Type B pancreatic cell (in vitro differentiated cells): ENCODE results near the gene RTL10. TPM values are rescaled to one million over a fixed set of nuclear protein-coding genes. Genes with fewer than 3 reads are reported as not detected.

Source experiments
- DNase-seq: peaks from one replicate; pipeline ENCODE4 v3.0.0; 2021; ENCODE audit warnings: mixed read lengths; ENCODE audit not compliant: unreplicated experiment; ENCODE audit errors: extremely low spot score
- H3K27ac Mint-ChIP-seq: 2 replicates; pipeline ENCODE4 v1.8.0; 2021; ENCODE audit warnings: mild to moderate bottlenecking, mixed read lengths
- H3K27me3 Mint-ChIP-seq: 2 replicates; pipeline ENCODE4 v1.8.0; 2021; ENCODE audit warnings: mixed read lengths
- H3K36me3 Mint-ChIP-seq: 2 replicates; pipeline ENCODE4 v1.8.0; 2021; ENCODE audit warnings: mixed read lengths
- H3K4me1 Mint-ChIP-seq: one replicate; pipeline ENCODE4 v1.8.0; 2021; ENCODE audit warnings: mixed read lengths; ENCODE audit not compliant: unreplicated experiment
- H3K4me3 Mint-ChIP-seq: 2 replicates; pipeline ENCODE4 v1.8.0; 2021; ENCODE audit warnings: mild to moderate bottlenecking, mixed read lengths
- H3K9me3 Mint-ChIP-seq: 2 replicates; pipeline ENCODE4 v1.8.0; 2021; ENCODE audit warnings: mixed read lengths
- CTCF ChIP-seq: fragments of 200-600 bp; sonication (generic); conservative IDR thresholded peaks from 2 replicates; pipeline ENCODE4 v1.5.0; 2021; ENCODE audit warnings: antibody characterized with exemption, mild to moderate bottlenecking
- long read RNA-seq: library from polyadenylated mRNA; unstranded; transcript quantifications from one replicate; pipeline ENCODE4 v2.0.0, GENCODE V29; 2020
- total RNA-seq: library from RNA; stranded (reverse); gene quantifications from 2 replicates; pipeline ENCODE4 v1.2.1, GENCODE V29; 2021; ENCODE audit warnings: low replicate concordance

RTL10 gene
- 28.8 and 39.1 TPM in 2 replicates for total RNA-seq
- long read RNA-seq, full-length matches to known transcripts: 12 of 31 reads
- long read RNA-seq, partial matches to known transcripts: 0 of 31 reads
- long read RNA-seq, other reads (novel, unspliced or antisense): 19 of 31 reads

GRCh38 chr22:19854778-19855503 is at the start of gene RTL10, which contains the start of gene GNB1L:
RTL10 (minus strand) TSS chr22:19854874; CDS start chr22:19852261, 2,613 bp downstream.
GNB1L (minus strand) TSS chr22:19854874; CDS start chr22:19821355, 33,519 bp downstream.
- peak; percentile 21 for TF ChIP-seq CTCF
- H3K9me3 Mint-ChIP-seq: no peaks in the 10 kb centered on the region
- H3K27me3 Mint-ChIP-seq: no peaks in the 10 kb centered on the region
- H3K36me3 Mint-ChIP-seq: peaks cover 4% of the 10 kb centered on the region
- DNase-seq: peak; percentile 98
- H3K4me3 Mint-ChIP-seq: peak within 1 kb of the TSS; percentile 96
- H3K4me1 Mint-ChIP-seq: peaks cover 29% of the 10 kb centered on the region
- H3K27ac Mint-ChIP-seq: peak within 1 kb of the TSS; percentile 89

GRCh38 chr22:19904174-19904856 is 49.6 kb upstream of the RTL10 start:
- H3K36me3 Mint-ChIP-seq: peaks cover 4% of the 10 kb centered on the region
- no peak overlapping the region for H3K4me3 Mint-ChIP-seq
- H3K27me3 Mint-ChIP-seq: no peaks in the 10 kb centered on the region
- H3K27ac Mint-ChIP-seq: no peak overlapping the region
- no peaks in the 10 kb centered on the region for H3K9me3 Mint-ChIP-seq
- DNase-seq: no peak
- TF ChIP-seq CTCF: no peak
- H3K4me1 Mint-ChIP-seq: peaks cover 25% of the 10 kb centered on the region

- Mint-ChIP-seq H3K4me1 (peaks cover 32% of the 10 kb centered on the region), H3K27me3 (no peaks in the 10 kb centered on the region), H3K4me3 (no peak overlapping the region), H3K27ac (no peak overlapping the region), H3K9me3 (no peaks in the 10 kb centered on the region), H3K36me3 (peaks cover 4% of the 10 kb centered on the region)
- no peak for TF ChIP-seq CTCF
- no peak for DNase-seq
These were observed 48.8 kb upstream of the RTL10 start for GRCh38 chr22:19903513-19903912.

- Mint-ChIP-seq H3K4me1 (peaks cover 32% of the 10 kb centered on the region), H3K4me3 (no peak overlapping the region), H3K36me3 (peaks cover 4% of the 10 kb centered on the region), H3K27me3 (no peaks in the 10 kb centered on the region), H3K9me3 (no peaks in the 10 kb centered on the region), H3K27ac (no peak overlapping the region)
- no peak for DNase-seq
- no peak for TF ChIP-seq CTCF
These were observed 48.4 kb upstream of the RTL10 start for GRCh38 chr22:19903031-19903430.

- Mint-ChIP-seq H3K9me3 (no peaks in the 10 kb centered on the region), H3K27ac (no peak overlapping the region), H3K27me3 (no peaks in the 10 kb centered on the region), H3K36me3 (peaks cover 4% of the 10 kb centered on the region), H3K4me3 (no peak overlapping the region), H3K4me1 (peaks cover 32% of the 10 kb centered on the region)
- TF ChIP-seq CTCF: no peak
- DNase-seq: no peak
These were observed 47.6 kb upstream of the RTL10 start for GRCh38 chr22:19902245-19902715.
